ENCODE measurements around the gene RGPD4. TPM values are rescaled to one million over a fixed set of nuclear protein-coding genes. Genes with fewer than 3 reads are reported as not detected.

Gene RGPD4
- total RNA-seq, 1 donor from 2014 or later: not detected

DNA sequence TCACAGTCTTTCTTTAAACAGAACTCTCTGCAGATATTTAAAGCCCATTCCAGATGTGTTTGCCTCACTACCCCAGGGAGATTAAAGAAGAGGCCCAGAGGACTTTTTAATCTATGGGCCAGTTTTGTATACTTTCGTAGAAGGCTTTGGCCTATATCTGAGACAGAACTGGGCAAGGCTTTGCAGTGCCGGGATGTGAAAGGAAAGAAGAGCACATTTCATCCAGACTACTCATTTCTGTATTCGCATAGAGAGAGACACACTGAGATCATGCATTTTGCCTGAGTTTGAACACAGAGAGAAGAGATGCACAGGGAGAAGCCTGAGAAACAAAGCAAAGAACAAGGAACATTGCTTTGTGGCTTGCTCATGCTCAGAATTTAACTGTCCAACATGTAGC lies 104.7 kb downstream of the RGPD4 start:
- no peak for DNase-seq

DNA sequence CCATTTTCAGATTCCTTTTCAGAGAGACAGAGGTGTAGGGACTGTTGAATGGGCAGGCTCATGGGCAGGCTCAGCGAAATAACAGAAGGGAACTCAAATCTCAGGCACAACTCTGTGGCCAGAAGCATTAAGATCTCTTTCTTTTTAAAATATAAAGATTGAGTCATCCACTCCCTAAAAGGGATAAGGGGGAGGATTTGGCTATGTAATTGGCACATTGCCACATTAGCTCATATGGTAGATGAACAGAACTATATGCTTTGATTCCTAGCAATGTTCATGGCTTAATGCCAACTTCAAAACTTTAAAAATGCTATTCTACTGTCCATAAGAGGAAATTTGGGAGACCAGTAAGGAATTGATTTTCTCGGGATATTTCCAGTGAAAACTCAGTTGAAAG lies 105.8 kb downstream of the RGPD4 start:
- no peak for DNase-seq

DNA sequence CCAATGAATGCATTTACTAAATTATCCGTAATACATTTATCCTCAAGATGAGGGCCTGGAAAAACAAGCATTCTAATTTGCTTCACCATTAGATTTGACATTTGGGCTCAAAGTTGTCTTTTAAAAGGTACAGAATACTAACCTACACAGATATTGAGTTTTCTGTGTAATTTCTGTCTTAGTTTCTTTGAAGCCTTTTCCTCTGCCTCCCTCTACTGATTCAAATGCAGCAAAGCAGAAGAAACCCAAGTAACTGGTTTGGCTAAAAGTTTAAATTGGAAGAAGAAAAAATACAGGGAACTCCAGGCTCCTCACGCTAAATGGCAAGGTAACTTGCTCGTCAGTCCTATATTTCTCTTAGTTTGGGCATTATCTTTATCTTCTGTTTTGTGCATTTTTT lies 106.3 kb downstream of the RGPD4 start:
- no peak for DNase-seq

DNA sequence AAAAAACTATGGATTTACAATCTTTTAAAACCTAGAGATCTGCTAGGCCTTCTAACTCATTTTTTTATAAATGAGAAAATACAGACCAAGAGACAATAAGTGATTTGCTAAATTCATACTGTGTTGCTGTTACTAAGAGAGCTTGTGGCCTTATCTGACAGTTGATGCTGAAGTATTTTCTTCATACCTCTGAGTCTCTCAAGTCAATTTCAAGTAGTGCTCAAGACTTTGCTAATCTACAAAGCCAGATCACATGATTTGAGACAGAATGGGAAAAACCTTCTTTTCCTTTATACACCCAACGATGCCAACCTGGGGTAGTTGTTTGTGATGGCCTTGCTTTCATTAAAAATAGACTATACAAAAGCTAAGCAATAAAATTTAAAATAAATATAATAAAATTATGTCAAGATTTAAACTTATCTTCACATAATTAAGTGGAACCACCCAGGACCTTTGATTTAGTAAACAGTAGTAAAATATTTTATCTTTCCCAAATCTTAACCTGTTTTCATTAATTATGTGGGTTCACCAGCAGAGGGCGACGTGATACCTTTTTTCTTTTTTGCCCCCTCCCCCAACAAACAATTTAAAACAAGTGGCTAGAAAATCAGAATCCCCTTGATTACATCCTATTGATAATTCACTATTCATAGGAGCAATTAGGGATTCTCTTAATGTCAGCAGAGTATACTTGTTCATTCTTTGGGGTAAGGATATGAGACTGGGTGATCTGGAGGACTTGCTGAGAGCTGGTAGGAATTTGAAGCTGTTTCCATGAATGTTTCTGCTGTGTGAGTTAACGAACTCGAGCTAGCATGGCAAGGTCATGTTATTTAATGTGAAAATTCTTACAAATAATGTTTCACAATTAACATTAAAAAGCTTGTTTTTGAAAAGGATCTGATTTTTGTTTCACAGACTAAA lies 110.0 kb downstream of the RGPD4 start:
- peak; percentile 6 for DNase-seq

Other genes starting within 250 kb of the RGPD4 start
- not detected in 2 replicates for gene SLC5A7, start 159.6 kb downstream of the RGPD4 start, total RNA-seq